Vagina (tissue), 2 donors: ENCODE results near the gene CIDEA. TPM values are rescaled to one million over a fixed set of nuclear protein-coding genes. Genes with fewer than 3 reads are reported as not detected.

Experiments
- DNase-seq, 2 donors: peaks; one replicate each; pipeline ENCODE4 v3.0.0-alpha.2; 2017; ENCODE audit errors: extremely low spot score in 2 of 2
- H3K27ac ChIP-seq: fragments of 200-600 bp; sonication (generic); one replicate; pipeline ENCODE4 v1.5.1; 2019
- H3K27me3 ChIP-seq: fragments of 200-600 bp; sonication (generic); one replicate; pipeline ENCODE4 v1.5.1; 2019
- H3K36me3 ChIP-seq, 2 donors: fragments of 200-600 bp; sonication (generic); one replicate each; pipeline ENCODE4 v1.5.1; 2017 to 2019
- H3K4me1 ChIP-seq: fragments of 200-600 bp; sonication (generic); one replicate; pipeline ENCODE4 v1.5.1; 2019
- H3K4me3 ChIP-seq, 2 donors: fragments of 200-600 bp; sonication (generic); 1 replicate in 1 of 2; 2 replicates in 1 of 2; pipeline ENCODE4 v1.5.1; 2016 to 2019
- H3K9me3 ChIP-seq: fragments of 200-600 bp; sonication (generic); one replicate; pipeline ENCODE4 v1.5.1; 2019
- CTCF ChIP-seq, 3 experiments: fragments of 450-650 bp in 2 of 3; fragments of 200-600 bp in 1 of 3; sonication (generic) in 1 of 3; IDR thresholded peaks; one replicate each; pipeline ENCODE4 v1.5.1; 2017 to 2019; ENCODE audit warnings: antibody characterized with exemption in 3 of 3, mild to moderate bottlenecking in 2 of 3, moderate library complexity in 2 of 3
- POLR2A ChIP-seq, 2 donors: fragments of 450-650 bp; IDR thresholded peaks; one replicate each; pipeline ENCODE4 v1.6.1; 2017; ENCODE audit warnings: antibody characterized with exemption in 2 of 2, mild to moderate bottlenecking in 2 of 2, moderate library complexity in 2 of 2
- POLR2AphosphoS5 ChIP-seq, 2 donors: sonication (generic); formaldehyde crosslinking; IDR thresholded peaks; one replicate each; pipeline ENCODE4 v1.9.0; 2017; ENCODE audit warnings: antibody characterized with exemption in 2 of 2, mild to moderate bottlenecking in 2 of 2, low read depth in 1 of 2; ENCODE audit not compliant: insufficient read depth in 1 of 2
- intact Hi-C: fragments of 100-400 bp; cut with DNase I; formaldehyde crosslinking; loops from one replicate; pipeline ENCODE4 v1.15.1; 2023
- total RNA-seq: library from RNA; depleted of rRNA; stranded (reverse); fragments of >200 nt; gene quantifications from one replicate; pipeline ENCODE4 v1.2.3, GENCODE V29; 2016

Gene CIDEA
- total RNA-seq, 1 donor from 2014 or later: 2.7 TPM

GRCh38 chr18:12251311-12251710 lies 2.9 kb upstream of the CIDEA start:
- no peak overlapping the region for H3K27ac ChIP-seq
- TF ChIP-seq CTCF (IDR thresholded peaks at IDR 0.05): no peak
- TF ChIP-seq POLR2A (IDR thresholded peaks at IDR 0.05): no peak
- TF ChIP-seq POLR2AphosphoS5 (IDR thresholded peaks at IDR 0.05; ENCODE audit: insufficient read depth in 1 of 2, low read depth in 1 of 2): no peak
- peaks cover 7% of the 10 kb centered on the region for H3K27me3 ChIP-seq
- no peak overlapping the region for H3K4me3 ChIP-seq
- no peaks in the 10 kb centered on the region for H3K36me3 ChIP-seq
- DNase-seq: no peak
- no peaks in the 10 kb centered on the region for H3K9me3 ChIP-seq
- intact Hi-C loops: no loop called here
- peaks cover 19% of the 10 kb centered on the region for H3K4me1 ChIP-seq

GRCh38 chr18:12252061-12252460 lies 2.1 kb upstream of the CIDEA start:
- H3K36me3 ChIP-seq: no peaks in the 10 kb centered on the region
- intact Hi-C loops: no loop called here
- no peak for TF ChIP-seq POLR2A (IDR thresholded peaks at IDR 0.05)
- no peak for TF ChIP-seq POLR2AphosphoS5 (IDR thresholded peaks at IDR 0.05; ENCODE audit: insufficient read depth in 1 of 2, low read depth in 1 of 2)
- no peak for TF ChIP-seq CTCF (IDR thresholded peaks at IDR 0.05)
- H3K9me3 ChIP-seq: no peaks in the 10 kb centered on the region
- no peak overlapping the region for H3K4me3 ChIP-seq
- peaks cover 19% of the 10 kb centered on the region for H3K4me1 ChIP-seq
- H3K27me3 ChIP-seq: peaks cover 7% of the 10 kb centered on the region
- H3K27ac ChIP-seq: no peak overlapping the region
- DNase-seq: no peak

- Histone ChIP-seq H3K4me3 (no peak overlapping the region), H3K36me3 (no peaks in the 10 kb centered on the region), H3K27me3 (peaks cover 7% of the 10 kb centered on the region), H3K27ac (no peak overlapping the region), H3K9me3 (no peaks in the 10 kb centered on the region), H3K4me1 (peaks cover 24% of the 10 kb centered on the region)
- TF ChIP-seq CTCF (IDR thresholded peaks at IDR 0.05) (no peak), POLR2A (IDR thresholded peaks at IDR 0.05) (no peak), POLR2AphosphoS5 (IDR thresholded peaks at IDR 0.05; ENCODE audit: insufficient read depth in 1 of 2, low read depth in 1 of 2) (no peak)
- no peak for DNase-seq
- intact Hi-C loops: no loop called here
These were observed 1.1 kb upstream of the CIDEA start for GRCh38 chr18:12253027-12253426.

GRCh38 chr18:12253663-12254135 lies 462 bp upstream of the CIDEA start:
- no peak overlapping the region for H3K27ac ChIP-seq
- H3K9me3 ChIP-seq: no peaks in the 10 kb centered on the region
- peaks cover 24% of the 10 kb centered on the region for H3K4me1 ChIP-seq
- peak overlapping the region; percentile 38 to 42 for H3K4me3 ChIP-seq
- peaks cover 7% of the 10 kb centered on the region for H3K27me3 ChIP-seq
- DNase-seq: no peak
- no peaks in the 10 kb centered on the region for H3K36me3 ChIP-seq
- intact Hi-C loops: no loop called here
- TF ChIP-seq CTCF (IDR thresholded peaks at IDR 0.05): no peak
- no peak for TF ChIP-seq POLR2AphosphoS5 (IDR thresholded peaks at IDR 0.05; ENCODE audit: insufficient read depth in 1 of 2, low read depth in 1 of 2)
- no peak for TF ChIP-seq POLR2A (IDR thresholded peaks at IDR 0.05)

GRCh38 chr18:12254820-12255511 lies 805 bp downstream of the CIDEA start:
- Histone ChIP-seq H3K27me3 (peaks cover 7% of the 10 kb centered on the region), H3K4me3 (peak overlapping the region in 1 of 2 donors; percentile 42), H3K4me1 (peaks cover 24% of the 10 kb centered on the region), H3K9me3 (no peaks in the 10 kb centered on the region), H3K36me3 (no peaks in the 10 kb centered on the region), H3K27ac (no peak overlapping the region)
- TF ChIP-seq CTCF (IDR thresholded peaks at IDR 0.05) (no peak), POLR2A (IDR thresholded peaks at IDR 0.05) (no peak), POLR2AphosphoS5 (IDR thresholded peaks at IDR 0.05; ENCODE audit: insufficient read depth in 1 of 2, low read depth in 1 of 2) (no peak)
- no peak for DNase-seq
- intact Hi-C loops: no loop called here
